BE2C (cell line): ENCODE measurements around the gene HOXD10.

ENCODE experiments used
- DNase-seq: peaks from one replicate; pipeline ENCODE4 v3.0.0-alpha.2; 2020
- H3K27me3 ChIP-seq: fragments of 250-450 bp; sonication (Bioruptor Pico); 2 replicates; pipeline ENCODE4 v1.5.1; 2020; ENCODE audit warnings: mild to moderate bottlenecking
- H3K36me3 ChIP-seq: fragments of 250-450 bp; sonication (Bioruptor Pico); 2 replicates; pipeline ENCODE4 v1.5.1; 2020; ENCODE audit warnings: mild to moderate bottlenecking
- H3K4me1 ChIP-seq: fragments of 250-450 bp; sonication (Bioruptor Pico); 2 replicates; pipeline ENCODE4 v1.5.1; 2020
- H3K4me3 ChIP-seq: 2 replicates; pipeline ENCODE4 v1.5.1; 2011; ENCODE audit warnings: low read depth, low read length
- H3K9me3 ChIP-seq: fragments of 250-450 bp; sonication (Bioruptor Pico); 2 replicates; pipeline ENCODE4 v1.5.1; 2020
- CTCF ChIP-seq: IDR thresholded peaks from 2 replicates; pipeline ENCODE4 v1.5.1; 2012; ENCODE audit warnings: mild to moderate bottlenecking, low read depth, low read length

Gene HOXD10

GRCh38 chr2:176106581-176107539, 9.7 kb upstream of the HOXD10 start, which contains the start of gene HOXD11:
HOXD11 (plus strand) TSS chr2:176107280; CDS start chr2:176107356, 76 bp downstream.
- no peak for DNase-seq
- peaks cover 83% of the 10 kb centered on the region for H3K27me3 ChIP-seq
- peak within 1 kb of the TSS; percentile 37 for H3K4me3 ChIP-seq
- no peaks in the 10 kb centered on the region for H3K4me1 ChIP-seq
- no peaks in the 10 kb centered on the region for H3K36me3 ChIP-seq
- no peak for TF ChIP-seq CTCF
- no peaks in the 10 kb centered on the region for H3K9me3 ChIP-seq

- Histone ChIP-seq H3K27me3 (peaks cover 82% of the 10 kb centered on the region), H3K4me3 (no peak overlapping the region), H3K4me1 (no peaks in the 10 kb centered on the region), H3K9me3 (no peaks in the 10 kb centered on the region), H3K36me3 (no peaks in the 10 kb centered on the region)
- DNase-seq = no peak
- no peak for TF ChIP-seq CTCF
Measured at GRCh38 chr2:176107731-176108181, 8.8 kb upstream of the HOXD10 start.

- H3K4me3 ChIP-seq = no peak overlapping the region
- peaks cover 68% of the 10 kb centered on the region for H3K27me3 ChIP-seq
- no peaks in the 10 kb centered on the region for H3K4me1 ChIP-seq
- no peak for DNase-seq
- no peaks in the 10 kb centered on the region for H3K36me3 ChIP-seq
- no peaks in the 10 kb centered on the region for H3K9me3 ChIP-seq
- no peak for TF ChIP-seq CTCF
Measured at GRCh38 chr2:176109192-176109901, 7.2 kb upstream of the HOXD10 start.

- Histone ChIP-seq H3K4me3 (no peak overlapping the region), H3K4me1 (no peaks in the 10 kb centered on the region), H3K9me3 (no peaks in the 10 kb centered on the region), H3K27me3 (peaks cover 62% of the 10 kb centered on the region), H3K36me3 (no peaks in the 10 kb centered on the region)
- no peak for TF ChIP-seq CTCF
- DNase-seq = no peak
Measured at GRCh38 chr2:176109946-176110345, 6.6 kb upstream of the HOXD10 start.

GRCh38 chr2:176110415-176111308, 5.9 kb upstream of the HOXD10 start:
- H3K27me3 ChIP-seq = peaks cover 55% of the 10 kb centered on the region
- H3K9me3 ChIP-seq = no peaks in the 10 kb centered on the region
- no peaks in the 10 kb centered on the region for H3K4me1 ChIP-seq
- no peaks in the 10 kb centered on the region for H3K36me3 ChIP-seq
- no peak overlapping the region for H3K4me3 ChIP-seq
- DNase-seq = no peak
- TF ChIP-seq CTCF = no peak
